Panc1 (cell line): Measurements from ENCODE around the gene NR1H3.

Source experiments
- POLR2AphosphoS5 ChIP-seq: IDR thresholded peaks from 2 replicates; pipeline ENCODE4 v1.6.1; 2012; ENCODE audit warnings: mild to moderate bottlenecking, low read depth, low read length, moderate library complexity
- SIN3A ChIP-seq: IDR thresholded peaks from 2 replicates; pipeline ENCODE4 v1.6.1; 2012; ENCODE audit warnings: low read depth, mild to moderate bottlenecking, low read length, moderate library complexity, borderline replicate concordance; ENCODE audit not compliant: insufficient read depth
- TCF7L2 ChIP-seq: IDR thresholded peaks from 2 replicates; pipeline ENCODE4 v1.6.1; 2011; ENCODE audit warnings: mild to moderate bottlenecking, low read depth, low read length, inconsistent platforms
- TF ChIP-seq, protein P1 (sequence below): fragments of 450-650 bp; IDR thresholded peaks from 2 replicates; pipeline ENCODE4 v1.5.1; 2017; ENCODE audit warnings: mild to moderate bottlenecking
- TF ChIP-seq, protein P2 (sequence below), 2 experiments: IDR thresholded peaks; 2 replicates each; pipeline ENCODE4 v1.6.1; 2011 to 2012; ENCODE audit warnings: low read depth in 2 of 2, control low read depth in 1 of 2, low read length in 1 of 2, mild to moderate bottlenecking in 1 of 2, moderate library complexity in 1 of 2; ENCODE audit not compliant: insufficient read depth in 1 of 2

- TF ChIP-seq, protein P1, sequence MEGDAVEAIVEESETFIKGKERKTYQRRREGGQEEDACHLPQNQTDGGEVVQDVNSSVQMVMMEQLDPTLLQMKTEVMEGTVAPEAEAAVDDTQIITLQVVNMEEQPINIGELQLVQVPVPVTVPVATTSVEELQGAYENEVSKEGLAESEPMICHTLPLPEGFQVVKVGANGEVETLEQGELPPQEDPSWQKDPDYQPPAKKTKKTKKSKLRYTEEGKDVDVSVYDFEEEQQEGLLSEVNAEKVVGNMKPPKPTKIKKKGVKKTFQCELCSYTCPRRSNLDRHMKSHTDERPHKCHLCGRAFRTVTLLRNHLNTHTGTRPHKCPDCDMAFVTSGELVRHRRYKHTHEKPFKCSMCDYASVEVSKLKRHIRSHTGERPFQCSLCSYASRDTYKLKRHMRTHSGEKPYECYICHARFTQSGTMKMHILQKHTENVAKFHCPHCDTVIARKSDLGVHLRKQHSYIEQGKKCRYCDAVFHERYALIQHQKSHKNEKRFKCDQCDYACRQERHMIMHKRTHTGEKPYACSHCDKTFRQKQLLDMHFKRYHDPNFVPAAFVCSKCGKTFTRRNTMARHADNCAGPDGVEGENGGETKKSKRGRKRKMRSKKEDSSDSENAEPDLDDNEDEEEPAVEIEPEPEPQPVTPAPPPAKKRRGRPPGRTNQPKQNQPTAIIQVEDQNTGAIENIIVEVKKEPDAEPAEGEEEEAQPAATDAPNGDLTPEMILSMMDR: no peak
- no peak for TF ChIP-seq POLR2AphosphoS5
- no peak for TF ChIP-seq TCF7L2
- TF ChIP-seq SIN3A: no peak
- TF ChIP-seq, protein P2, sequence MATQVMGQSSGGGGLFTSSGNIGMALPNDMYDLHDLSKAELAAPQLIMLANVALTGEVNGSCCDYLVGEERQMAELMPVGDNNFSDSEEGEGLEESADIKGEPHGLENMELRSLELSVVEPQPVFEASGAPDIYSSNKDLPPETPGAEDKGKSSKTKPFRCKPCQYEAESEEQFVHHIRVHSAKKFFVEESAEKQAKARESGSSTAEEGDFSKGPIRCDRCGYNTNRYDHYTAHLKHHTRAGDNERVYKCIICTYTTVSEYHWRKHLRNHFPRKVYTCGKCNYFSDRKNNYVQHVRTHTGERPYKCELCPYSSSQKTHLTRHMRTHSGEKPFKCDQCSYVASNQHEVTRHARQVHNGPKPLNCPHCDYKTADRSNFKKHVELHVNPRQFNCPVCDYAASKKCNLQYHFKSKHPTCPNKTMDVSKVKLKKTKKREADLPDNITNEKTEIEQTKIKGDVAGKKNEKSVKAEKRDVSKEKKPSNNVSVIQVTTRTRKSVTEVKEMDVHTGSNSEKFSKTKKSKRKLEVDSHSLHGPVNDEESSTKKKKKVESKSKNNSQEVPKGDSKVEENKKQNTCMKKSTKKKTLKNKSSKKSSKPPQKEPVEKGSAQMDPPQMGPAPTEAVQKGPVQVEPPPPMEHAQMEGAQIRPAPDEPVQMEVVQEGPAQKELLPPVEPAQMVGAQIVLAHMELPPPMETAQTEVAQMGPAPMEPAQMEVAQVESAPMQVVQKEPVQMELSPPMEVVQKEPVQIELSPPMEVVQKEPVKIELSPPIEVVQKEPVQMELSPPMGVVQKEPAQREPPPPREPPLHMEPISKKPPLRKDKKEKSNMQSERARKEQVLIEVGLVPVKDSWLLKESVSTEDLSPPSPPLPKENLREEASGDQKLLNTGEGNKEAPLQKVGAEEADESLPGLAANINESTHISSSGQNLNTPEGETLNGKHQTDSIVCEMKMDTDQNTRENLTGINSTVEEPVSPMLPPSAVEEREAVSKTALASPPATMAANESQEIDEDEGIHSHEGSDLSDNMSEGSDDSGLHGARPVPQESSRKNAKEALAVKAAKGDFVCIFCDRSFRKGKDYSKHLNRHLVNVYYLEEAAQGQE (IDR thresholded peaks at IDR 0.05; ENCODE audit: insufficient read depth in 1 of 2, low read depth in 2 of 2, low read length in 1 of 2): no peak
Measured at GRCh38 chr11:47225552-47226400, 32.0 kb upstream of the NR1H3 start.
